ENCODE measurements around the gene PRSS1. TPM values are rescaled to one million over a fixed set of nuclear protein-coding genes. Genes with fewer than 3 reads are reported as not detected.

The PRSS1 gene
- total RNA-seq, 1 experiment from 2014 or later, result not detected

DNA sequence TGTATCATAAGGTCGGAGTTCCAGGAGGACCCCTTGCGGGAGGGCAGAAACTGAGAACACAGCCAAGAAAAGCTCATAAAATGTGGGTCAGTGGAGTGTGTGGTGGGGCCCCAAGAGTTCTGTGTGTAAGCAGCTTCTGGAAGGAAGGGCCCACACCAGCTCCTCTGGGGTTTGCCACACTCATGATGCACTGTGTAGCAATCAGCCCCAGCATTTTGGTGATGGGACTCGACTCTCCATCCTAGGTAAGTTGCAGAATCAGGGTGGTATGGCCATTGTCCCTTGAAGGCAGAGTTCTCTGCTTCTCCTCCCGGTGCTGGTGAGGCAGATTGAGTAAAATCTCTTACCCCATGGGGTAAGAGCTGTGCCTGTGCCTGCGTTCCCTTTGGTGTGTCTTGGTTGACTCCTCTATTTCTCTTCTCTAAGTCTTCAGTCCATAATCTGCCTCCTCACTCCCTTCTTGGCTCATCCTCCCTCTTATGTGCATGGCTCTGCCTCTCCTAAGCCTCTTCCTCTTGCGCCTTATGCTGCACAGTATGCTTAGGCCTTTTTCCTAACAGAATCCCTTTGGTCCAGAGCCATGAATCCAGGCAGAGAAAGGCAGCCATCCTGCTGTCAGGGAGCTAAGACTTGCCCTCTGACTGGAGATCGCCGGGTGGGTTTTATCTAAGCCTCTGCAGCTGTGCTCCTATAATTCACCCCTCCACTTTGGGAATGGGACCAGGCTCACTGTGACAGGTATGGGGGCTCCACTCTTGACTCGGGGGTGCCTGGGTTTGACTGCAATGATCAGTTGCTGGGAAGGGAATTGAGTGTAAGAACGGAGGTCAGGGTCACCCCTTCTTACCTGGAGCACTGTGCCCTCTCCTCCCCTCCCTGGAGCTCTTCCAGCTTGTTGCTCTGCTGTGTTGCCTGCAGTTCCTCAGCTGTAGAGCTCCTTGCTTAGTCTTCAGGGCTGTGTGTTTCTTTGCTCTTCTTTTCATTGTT is 39.3 kb downstream of the PRSS1 start:
- DNase-seq (ENCODE audit: low spot score), result no peak
- intact Hi-C loops (cut with micrococcal nuclease; ENCODE audit: unreplicated experiment), result no loop called here
- TF ChIP-seq, protein P1, sequence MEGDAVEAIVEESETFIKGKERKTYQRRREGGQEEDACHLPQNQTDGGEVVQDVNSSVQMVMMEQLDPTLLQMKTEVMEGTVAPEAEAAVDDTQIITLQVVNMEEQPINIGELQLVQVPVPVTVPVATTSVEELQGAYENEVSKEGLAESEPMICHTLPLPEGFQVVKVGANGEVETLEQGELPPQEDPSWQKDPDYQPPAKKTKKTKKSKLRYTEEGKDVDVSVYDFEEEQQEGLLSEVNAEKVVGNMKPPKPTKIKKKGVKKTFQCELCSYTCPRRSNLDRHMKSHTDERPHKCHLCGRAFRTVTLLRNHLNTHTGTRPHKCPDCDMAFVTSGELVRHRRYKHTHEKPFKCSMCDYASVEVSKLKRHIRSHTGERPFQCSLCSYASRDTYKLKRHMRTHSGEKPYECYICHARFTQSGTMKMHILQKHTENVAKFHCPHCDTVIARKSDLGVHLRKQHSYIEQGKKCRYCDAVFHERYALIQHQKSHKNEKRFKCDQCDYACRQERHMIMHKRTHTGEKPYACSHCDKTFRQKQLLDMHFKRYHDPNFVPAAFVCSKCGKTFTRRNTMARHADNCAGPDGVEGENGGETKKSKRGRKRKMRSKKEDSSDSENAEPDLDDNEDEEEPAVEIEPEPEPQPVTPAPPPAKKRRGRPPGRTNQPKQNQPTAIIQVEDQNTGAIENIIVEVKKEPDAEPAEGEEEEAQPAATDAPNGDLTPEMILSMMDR (conservative IDR thresholded peaks at IDR 0.05; ENCODE audit: low read depth, low read length), result no peak
- no peak for TF ChIP-seq EZH2 (IDR thresholded peaks at IDR 0.05; ENCODE audit: borderline replicate concordance, low read depth, low read length, poor library complexity, severe bottlenecking)
- Histone ChIP-seq H3K27ac (ENCODE audit: low read depth, low read length, poor library complexity, severe bottlenecking) (no peak overlapping the region), H3K36me3 (ENCODE audit: insufficient read depth, low read length, poor library complexity, severe bottlenecking) (no peaks in the 10 kb centered on the region), H3K9me3 (ENCODE audit: low read depth, low read length, poor library complexity, severe bottlenecking) (no peaks in the 10 kb centered on the region), H3K4me3 (ENCODE audit: low read depth, low read length, poor library complexity, severe bottlenecking) (no peak overlapping the region), H3K27me3 (replicated peaks; ENCODE audit: insufficient read depth, low read depth, low read length, poor library complexity) (peaks cover 22% of the 10 kb centered on the region), H3K4me1 (ENCODE audit: insufficient read depth, low read length, poor library complexity, severe bottlenecking) (no peaks in the 10 kb centered on the region)
- CTCF ChIA-PET, result no interaction called here
- POLR2A ChIA-PET (ENCODE audit: low non-redundant PET), result no interaction called here
- BruUV-seq (replicated peaks), result no TSS peak

- ChIA-PET CTCF (no interaction called here), POLR2A (ENCODE audit: low non-redundant PET) (no interaction called here)
- no peak for TF ChIP-seq EZH2 (IDR thresholded peaks at IDR 0.05; ENCODE audit: borderline replicate concordance, low read depth, low read length, poor library complexity, severe bottlenecking)
- TF ChIP-seq, protein P1 (conservative IDR thresholded peaks at IDR 0.05; ENCODE audit: low read depth, low read length), result no peak
- Histone ChIP-seq H3K36me3 (ENCODE audit: insufficient read depth, low read length, poor library complexity, severe bottlenecking) (no peaks in the 10 kb centered on the region), H3K4me1 (ENCODE audit: insufficient read depth, low read length, poor library complexity, severe bottlenecking) (no peaks in the 10 kb centered on the region), H3K9me3 (ENCODE audit: low read depth, low read length, poor library complexity, severe bottlenecking) (no peaks in the 10 kb centered on the region), H3K27ac (ENCODE audit: low read depth, low read length, poor library complexity, severe bottlenecking) (no peak overlapping the region), H3K27me3 (replicated peaks; ENCODE audit: insufficient read depth, low read depth, low read length, poor library complexity) (peaks cover 30% of the 10 kb centered on the region), H3K4me3 (ENCODE audit: low read depth, low read length, poor library complexity, severe bottlenecking) (no peak overlapping the region)
- DNase-seq (ENCODE audit: low spot score), result no peak
- intact Hi-C loops (cut with micrococcal nuclease; ENCODE audit: unreplicated experiment), result no loop called here
- no TSS peak for BruUV-seq (replicated peaks)
These were observed 40.2 kb downstream of the PRSS1 start for GRCh38 chr7:142789441-142789840.

DNA sequence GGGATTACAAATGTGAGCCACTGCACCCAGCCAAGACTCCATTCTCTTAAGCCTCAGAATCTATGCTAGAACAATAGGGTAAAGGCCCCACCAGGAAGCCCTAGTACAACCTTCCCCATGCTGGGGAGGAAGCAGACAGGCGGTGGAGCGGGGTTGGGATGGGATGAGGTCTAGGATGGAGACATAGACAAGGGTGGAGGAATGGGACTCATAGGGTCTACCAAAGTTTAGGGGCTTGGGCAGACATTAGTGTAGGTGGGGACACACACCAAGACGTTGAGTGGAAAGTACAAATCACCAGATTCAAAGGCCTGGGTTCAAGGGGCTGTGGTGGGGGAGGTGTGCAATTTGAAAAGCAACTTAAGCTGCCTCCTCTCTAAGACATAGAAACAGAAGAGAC is 40.8 kb downstream of the PRSS1 start:
- TF ChIP-seq EZH2 (IDR thresholded peaks at IDR 0.05; ENCODE audit: borderline replicate concordance, low read depth, low read length, poor library complexity, severe bottlenecking), result no peak
- TF ChIP-seq, protein P1 (conservative IDR thresholded peaks at IDR 0.05; ENCODE audit: low read depth, low read length), result no peak
- Histone ChIP-seq H3K27ac (ENCODE audit: low read depth, low read length, poor library complexity, severe bottlenecking) (no peak overlapping the region), H3K9me3 (ENCODE audit: low read depth, low read length, poor library complexity, severe bottlenecking) (no peaks in the 10 kb centered on the region), H3K27me3 (replicated peaks; ENCODE audit: insufficient read depth, low read depth, low read length, poor library complexity) (peaks cover 36% of the 10 kb centered on the region), H3K4me3 (ENCODE audit: low read depth, low read length, poor library complexity, severe bottlenecking) (no peak overlapping the region), H3K4me1 (ENCODE audit: insufficient read depth, low read length, poor library complexity, severe bottlenecking) (no peaks in the 10 kb centered on the region), H3K36me3 (ENCODE audit: insufficient read depth, low read length, poor library complexity, severe bottlenecking) (no peaks in the 10 kb centered on the region)
- intact Hi-C loops (cut with micrococcal nuclease; ENCODE audit: unreplicated experiment), result no loop called here
- no TSS peak for BruUV-seq (replicated peaks)
- ChIA-PET POLR2A (ENCODE audit: low non-redundant PET) (no interaction called here), CTCF (no interaction called here)
- DNase-seq (ENCODE audit: low spot score), result no peak

All from A673 (cell line).